GM11168 (cell line): ENCODE results near the gene HOXB6.

Experiments used
- in situ Hi-C: fragments of 300-500 bp; cut with MboI; formaldehyde crosslinking; loops from one replicate; pipeline ENCODE4 v1.12.0; 2022; ENCODE audit warnings: low sequenced_read_pairs; ENCODE audit not compliant: unreplicated experiment

Gene HOXB6

GRCh38 chr17:48586355-48587258 is 18.2 kb downstream of the HOXB6 start:
- in situ Hi-C loops: no loop called here

- in situ Hi-C loops: no loop called here
Observed at GRCh38 chr17:48584223-48584741, 20.5 kb downstream of the HOXB6 start.

- in situ Hi-C loops: no loop called here
Observed at GRCh38 chr17:48583708-48584222, 21.0 kb downstream of the HOXB6 start.

- in situ Hi-C loops: no loop called here
Observed at GRCh38 chr17:48582750-48583069, 22.1 kb downstream of the HOXB6 start.

- in situ Hi-C loops: no loop called here
Observed at GRCh38 chr17:48579760-48580554, 24.8 kb downstream of the HOXB6 start.

- in situ Hi-C loops: no loop called here
Observed at GRCh38 chr17:48579471-48579759, 25.4 kb downstream of the HOXB6 start.

GRCh38 chr17:48578616-48579470 is 25.9 kb downstream of the HOXB6 start:
- in situ Hi-C loops: no loop called here

GRCh38 chr17:48577946-48578615 is 26.7 kb downstream of the HOXB6 start, which contains the start of gene HOXB4:
HOXB4 (minus strand) TSS chr17:48578350; CDS start chr17:48578319, 31 bp downstream.
- in situ Hi-C loops: no loop called here

- in situ Hi-C loops: no loop called here
Observed at GRCh38 chr17:48577330-48577945, 27.3 kb downstream of the HOXB6 start.

GRCh38 chr17:48576479-48577309 is 28.1 kb downstream of the HOXB6 start:
- in situ Hi-C loops: no loop called here

- in situ Hi-C loops: no loop called here
Observed at GRCh38 chr17:48575673-48576478, 28.9 kb downstream of the HOXB6 start.

- in situ Hi-C loops: no loop called here
Observed at GRCh38 chr17:48575066-48575582, 29.7 kb downstream of the HOXB6 start.

- in situ Hi-C loops: no loop called here
Observed at GRCh38 chr17:48574505-48575065, 30.2 kb downstream of the HOXB6 start.

GRCh38 chr17:48571826-48572417 is 32.9 kb downstream of the HOXB6 start:
- in situ Hi-C loops: no loop called here

- in situ Hi-C loops: no loop called here
Observed at GRCh38 chr17:48571024-48571818, 33.6 kb downstream of the HOXB6 start.
